Heart right ventricle (tissue), 16 donors: ENCODE results near the gene NECTIN1. TPM values are rescaled to one million over a fixed set of nuclear protein-coding genes. Genes with fewer than 3 reads are reported as not detected.

Source experiments
- ATAC-seq, 8 donors: fragments of 200-7000 bp; cut with Tn5 transposase; one replicate each; pipeline ENCODE4 v1.9.1; 2020; ENCODE audit warnings: mild to moderate bottlenecking in 8 of 8, moderate library complexity in 8 of 8, moderate number of reproducible peaks in 1 of 8
- DNase-seq, 2 donors: peaks; one replicate each; pipeline ENCODE4 v3.0.0-alpha.2; 2020
- H3K27ac ChIP-seq, 10 donors: fragments of 200-600 bp; sonication (generic) in 2 of 10; one replicate each; pipeline versions ENCODE4 v1.5.0 to v1.8.0; 2020 to 2022; ENCODE audit warnings: mild to moderate bottlenecking in 3 of 10
- H3K27me3 ChIP-seq, 7 donors: fragments of 200-600 bp; one replicate each; pipeline ENCODE4 v1.8.0; 2021 to 2022; ENCODE audit warnings: mild to moderate bottlenecking in 2 of 7
- H3K36me3 ChIP-seq, 9 donors: fragments of 200-600 bp; sonication (generic) in 1 of 9; one replicate each; pipeline versions ENCODE4 v1.5.0 to v1.8.0; 2020 to 2022; ENCODE audit warnings: mild to moderate bottlenecking in 2 of 9
- H3K4me1 ChIP-seq, 9 donors: fragments of 200-600 bp; sonication (generic) in 1 of 9; one replicate each; pipeline versions ENCODE4 v1.5.0 to v1.8.0; 2020 to 2022; ENCODE audit warnings: mild to moderate bottlenecking in 4 of 9
- H3K4me3 ChIP-seq, 10 donors: fragments of 200-600 bp; sonication (generic) in 2 of 10; one replicate each; pipeline versions ENCODE4 v1.5.0 to v1.8.0; 2020 to 2022; ENCODE audit warnings: mild to moderate bottlenecking in 7 of 10, moderate library complexity in 2 of 10
- H3K9me3 ChIP-seq, 11 donors: fragments of 200-600 bp in 10 of 11; sonication (generic) in 2 of 11; one replicate each; pipeline versions ENCODE4 v1.5.0 to v1.8.0; 2013 to 2022; ENCODE audit warnings: mild to moderate bottlenecking in 2 of 11, control low read depth in 1 of 11, moderate library complexity in 1 of 11
- CTCF ChIP-seq, 9 donors: fragments of 200-600 bp; sonication (generic) in 2 of 9; IDR thresholded peaks; one replicate each; pipeline versions ENCODE4 v1.5.0 to v1.8.0; 2021 to 2022; ENCODE audit warnings: antibody characterized with exemption in 9 of 9, mild to moderate bottlenecking in 5 of 9, moderate library complexity in 1 of 9
- WGBS, 2 donors: extraction: QIAGEN DNeasy Blood & Tissue Kit; methylation state at CpG; one replicate each; pipeline ENCODE4 v1.1.7; 2013; ENCODE audit warnings: inconsistent platforms in 1 of 2; 5-methylcytosine and 5-hydroxymethylcytosine counted together
- intact Hi-C, 10 donors: fragments of 100-400 bp; cut with DNase I; formaldehyde crosslinking; loops; one replicate each; pipeline versions ENCODE4 v1.11.1 to v1.14.2; 2022
- polyA plus RNA-seq, 2 donors: library from polyadenylated mRNA; stranded (reverse); fragments of 200-250 nt; gene quantifications; one replicate each; pipeline ENCODE4 v1.2.3, GENCODE V29; 2013
- total RNA-seq, 10 donors: library from RNA; stranded (reverse); fragmentation: NEBNext Ultra II Directional in 3 of 10; extraction: Animal tissue kit (Norgen Biotek cat#: 25700) in 3 of 10; gene quantifications; one replicate each; pipeline versions ENCODE4 v1.2.1 to v1.2.4, GENCODE V29; 2021 to 2023
- donor health status: Arrhythmogenic right ventricular cardiomyopathy.
- donor health status: ischemic (EF 13 %, LVEDD 7.1; RV severe dilation, severe dysfunction).
- donor health status: healthy with polysubstance abuse.
- donor health status: DM: no; HTN: yes; CAD: no.
- donor health status: DM: no; HTN: no; CAD: no.
- donor health status: ischemic (EF 25% LVEDD 6.9; RV normal size, moderate dysfunction).
- donor health status: ischemic (EF 25% LVEDD 5.7; RV mildly dilated, moderate dysfunction).
- donor health status: healthy.
- donor health status: DM: yes; HTN: yes; CAD: no.
- donor health status: Ischemic cardiomyopathy.
- donor health status: ischemic (EF 35%, LVEDD 5.7; RV mildly dilated, moderate dysfunction).
- donor health status: nonischemic (EF 11% LVEDD 7.7; RV severe dilation, severe dysfunction).
- donor health status: DM: yes; HTN: yes; CAD: no.
- donor health status: PGD.
- donor health status: ischemic (EF 29% LVEDD 5.4; RV normal size, mild dysfunction).
- donor health status: nonischemic (EF 23%, LVEDD 6.1; RV moderate dilation, normal function).

NECTIN1 gene
- total and polyA plus RNA-seq, 12 donors: 4.0 to 22.8 (median 10.4) TPM

GRCh38 chr11:119697882-119698281 lies 31.1 kb downstream of the NECTIN1 start:
- Histone ChIP-seq H3K36me3 (no peaks in the 10 kb centered on the region), H3K27ac (peak overlapping the region in 7 of 10 donors; percentile 16 to 71 (median 39)), H3K27me3 (no peaks in the 10 kb centered on the region), H3K4me1 (peaks cover 14 to 64% (median 42%) of the 10 kb centered on the region in 9 donors), H3K4me3 (no peak overlapping the region), H3K9me3 (no peaks in the 10 kb centered on the region)
- ATAC-seq (no peak), DNase-seq (no peak)
- TF ChIP-seq CTCF (IDR thresholded peaks at IDR 0.05): no peak
- intact Hi-C loops: no loop called here
- WGBS, 2 donors: 27 to 52% methylated on average over 2 of the region's 2 CpGs

- ATAC-seq: no peak
- peaks cover 14 to 64% (median 42%) of the 10 kb centered on the region in 9 donors for H3K4me1 ChIP-seq
- no peaks in the 10 kb centered on the region for H3K36me3 ChIP-seq
- WGBS, 2 donors: 83 to 90% methylated on average over 3 of the region's 3 CpGs
- no peak for TF ChIP-seq CTCF (IDR thresholded peaks at IDR 0.05)
- DNase-seq: no peak
- H3K9me3 ChIP-seq: no peaks in the 10 kb centered on the region
- H3K27me3 ChIP-seq: no peaks in the 10 kb centered on the region
- H3K4me3 ChIP-seq: no peak overlapping the region
- intact Hi-C loops: no loop called here
- peak overlapping the region in 4 of 10 donors; percentile 21 to 71 (median 51) for H3K27ac ChIP-seq
Measured at GRCh38 chr11:119697445-119697844, 31.6 kb downstream of the NECTIN1 start.

GRCh38 chr11:119696378-119697222 lies 32.4 kb downstream of the NECTIN1 start:
- DNase-seq (no peak), ATAC-seq (no peak)
- peak overlapping the region in 1 of 10 donors; percentile 69 for H3K27ac ChIP-seq
- no peaks in the 10 kb centered on the region for H3K27me3 ChIP-seq
- H3K36me3 ChIP-seq: no peaks in the 10 kb centered on the region
- intact Hi-C loops: no loop called here
- H3K9me3 ChIP-seq: no peaks in the 10 kb centered on the region
- 89 to 91% methylated on average over 20 of the region's 20 CpGs for WGBS, 2 donors
- peaks cover 12 to 57% (median 34%) of the 10 kb centered on the region in 9 donors for H3K4me1 ChIP-seq
- TF ChIP-seq CTCF (IDR thresholded peaks at IDR 0.05): no peak
- no peak overlapping the region for H3K4me3 ChIP-seq

- DNase-seq (no peak), ATAC-seq (peak in 1 of 8 donors; percentile 25)
- TF ChIP-seq CTCF (IDR thresholded peaks at IDR 0.05): peak in 1 of 9 donors; percentile 6
- Histone ChIP-seq H3K4me3 (no peak overlapping the region), H3K27me3 (no peaks in the 10 kb centered on the region), H3K36me3 (no peaks in the 10 kb centered on the region), H3K9me3 (no peaks in the 10 kb centered on the region), H3K4me1 (peaks cover 7 to 34% (median 17%) of the 10 kb centered on the region in 9 donors), H3K27ac (no peak overlapping the region)
- intact Hi-C loops: no loop called here
- 84 to 87% methylated on average over 3 of the region's 3 CpGs for WGBS, 2 donors
Measured at GRCh38 chr11:119694334-119694733, 34.7 kb downstream of the NECTIN1 start.
